GM12878 (cell line): ENCODE data around the gene SPRYD3. TPM values are rescaled to one million over a fixed set of nuclear protein-coding genes. Genes with fewer than 3 reads are reported as not detected.

Source experiments
- CEBPB ChIP-seq, 2 experiments: fragments of 150-350 bp in 1 of 2; IDR thresholded peaks; 2 replicates each; pipeline ENCODE4 v1.6.1; 2012 to 2014; ENCODE audit warnings: low read depth in 2 of 2, low read length in 2 of 2, borderline replicate concordance in 1 of 2, inconsistent platforms in 1 of 2
- EED ChIP-seq: sonication (generic); IDR thresholded peaks from 2 replicates; pipeline ENCODE4 v1.6.1; 2016; ENCODE audit warnings: antibody characterized with exemption, low read depth
- TCF12 ChIP-seq: IDR thresholded peaks from 2 replicates; pipeline ENCODE4 v1.6.1; 2011; ENCODE audit warnings: low read depth, mild to moderate bottlenecking, low read length
- TCF7 ChIP-seq: IDR thresholded peaks from 2 replicates; pipeline ENCODE4 v1.6.1; 2014; ENCODE audit warnings: antibody characterized with exemption, borderline replicate concordance
- ZBED1 ChIP-seq: IDR thresholded peaks from 2 replicates; pipeline ENCODE4 v1.6.1; 2016; ENCODE audit warnings: borderline replicate concordance
- polyA plus RNA-seq, 11 experiments: library from polyadenylated mRNA; depleted of rRNA in 4 of 11; unstranded in 6 of 11; stranded (reverse) in 5 of 11; fragments of >200 nt; fragmentation: Nextera tagmentation in 4 of 11; fragmentation: Illumina TruSeq in 1 of 11; extraction: Ambion mirVana in 4 of 11; extraction: Trizol in 1 of 11; gene quantifications; 1 replicate in 1 of 11; 2 replicates in 10 of 11; pipeline versions ENCODE4 v1.2.1 to v1.2.3, GENCODE V29; 2011 to 2016; ENCODE audit warnings: inconsistent platforms in 2 of 11, missing spikeins in 2 of 11, low read depth in 1 of 11
- total RNA-seq, 4 experiments: library from RNA; depleted of rRNA in 3 of 4; stranded (reverse); fragments of >200 nt in 3 of 4; fragmentation: Illumina TruSeq in 1 of 4; extraction: Trizol in 1 of 4; gene quantifications; 2 replicates each; pipeline versions ENCODE4 v1.2.1 to v1.2.3, GENCODE V29; 2013 to 2021
- TF ChIP-seq, protein P1 (sequence below): fragments of 450-650 bp; conservative IDR thresholded peaks from 2 replicates; pipeline ENCODE4 v1.6.1; 2017; ENCODE audit warnings: mild to moderate bottlenecking, moderate library complexity
- TF ChIP-seq, protein P2 (sequence below): fragments of 150-350 bp; IDR thresholded peaks from 2 replicates; pipeline ENCODE4 v1.6.1; 2016; ENCODE audit warnings: low read depth, low read length

Gene SPRYD3
- total and polyA plus RNA-seq, 10 of the 15 experiments (the other 5 are each of a cell fraction or from before 2014, with no cell fraction given), result 2.3 to 26.4 (median 20.2) TPM

DNA sequence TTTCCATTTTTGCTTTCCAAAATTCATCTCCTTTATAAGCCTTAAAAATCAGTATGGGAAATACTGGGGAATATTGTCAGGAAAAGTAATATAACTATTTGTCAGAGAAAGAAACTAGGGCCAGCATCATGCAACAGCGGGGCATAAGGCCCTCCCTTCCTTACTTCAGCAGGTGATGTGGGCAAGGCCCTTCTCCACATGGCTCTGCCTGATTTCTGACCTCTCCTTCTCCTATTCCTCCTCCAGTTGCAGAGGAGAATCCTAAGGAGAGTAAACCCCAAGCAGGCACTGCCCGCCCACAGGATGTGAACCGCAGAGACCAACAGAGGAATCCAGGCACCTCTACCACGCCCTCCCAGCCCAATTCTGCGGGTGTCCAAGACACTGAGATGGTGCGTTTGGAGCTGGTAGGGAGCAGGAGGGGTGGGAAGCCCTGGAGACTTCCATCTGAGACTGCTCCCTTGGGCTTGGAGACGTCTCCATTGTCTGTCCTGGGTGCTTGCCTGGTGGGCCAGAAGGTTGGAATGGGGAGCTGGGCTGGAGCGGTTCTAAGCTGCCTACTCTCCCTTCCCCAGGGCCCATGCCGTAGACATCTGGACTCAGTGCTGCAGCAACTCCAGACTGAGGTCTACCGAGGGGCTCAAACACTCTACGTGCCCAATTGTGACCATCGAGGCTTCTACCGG lies 21.4 kb upstream of the SPRYD3 start (continued):
- TF ChIP-seq, protein P1, sequence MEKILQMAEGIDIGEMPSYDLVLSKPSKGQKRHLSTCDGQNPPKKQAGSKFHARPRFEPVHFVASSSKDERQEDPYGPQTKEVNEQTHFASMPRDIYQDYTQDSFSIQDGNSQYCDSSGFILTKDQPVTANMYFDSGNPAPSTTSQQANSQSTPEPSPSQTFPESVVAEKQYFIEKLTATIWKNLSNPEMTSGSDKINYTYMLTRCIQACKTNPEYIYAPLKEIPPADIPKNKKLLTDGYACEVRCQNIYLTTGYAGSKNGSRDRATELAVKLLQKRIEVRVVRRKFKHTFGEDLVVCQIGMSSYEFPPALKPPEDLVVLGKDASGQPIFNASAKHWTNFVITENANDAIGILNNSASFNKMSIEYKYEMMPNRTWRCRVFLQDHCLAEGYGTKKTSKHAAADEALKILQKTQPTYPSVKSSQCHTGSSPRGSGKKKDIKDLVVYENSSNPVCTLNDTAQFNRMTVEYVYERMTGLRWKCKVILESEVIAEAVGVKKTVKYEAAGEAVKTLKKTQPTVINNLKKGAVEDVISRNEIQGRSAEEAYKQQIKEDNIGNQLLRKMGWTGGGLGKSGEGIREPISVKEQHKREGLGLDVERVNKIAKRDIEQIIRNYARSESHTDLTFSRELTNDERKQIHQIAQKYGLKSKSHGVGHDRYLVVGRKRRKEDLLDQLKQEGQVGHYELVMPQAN, result no peak
- TF ChIP-seq ZBED1, result no peak
- TF ChIP-seq TCF12, result no peak
- TF ChIP-seq CEBPB (IDR thresholded peaks at IDR 0.05; ENCODE audit: borderline replicate concordance in 1 of 2, low read depth in 2 of 2, low read length in 2 of 2), result no peak
- TF ChIP-seq TCF7, result no peak
- no peak for TF ChIP-seq EED
- TF ChIP-seq, protein P2, sequence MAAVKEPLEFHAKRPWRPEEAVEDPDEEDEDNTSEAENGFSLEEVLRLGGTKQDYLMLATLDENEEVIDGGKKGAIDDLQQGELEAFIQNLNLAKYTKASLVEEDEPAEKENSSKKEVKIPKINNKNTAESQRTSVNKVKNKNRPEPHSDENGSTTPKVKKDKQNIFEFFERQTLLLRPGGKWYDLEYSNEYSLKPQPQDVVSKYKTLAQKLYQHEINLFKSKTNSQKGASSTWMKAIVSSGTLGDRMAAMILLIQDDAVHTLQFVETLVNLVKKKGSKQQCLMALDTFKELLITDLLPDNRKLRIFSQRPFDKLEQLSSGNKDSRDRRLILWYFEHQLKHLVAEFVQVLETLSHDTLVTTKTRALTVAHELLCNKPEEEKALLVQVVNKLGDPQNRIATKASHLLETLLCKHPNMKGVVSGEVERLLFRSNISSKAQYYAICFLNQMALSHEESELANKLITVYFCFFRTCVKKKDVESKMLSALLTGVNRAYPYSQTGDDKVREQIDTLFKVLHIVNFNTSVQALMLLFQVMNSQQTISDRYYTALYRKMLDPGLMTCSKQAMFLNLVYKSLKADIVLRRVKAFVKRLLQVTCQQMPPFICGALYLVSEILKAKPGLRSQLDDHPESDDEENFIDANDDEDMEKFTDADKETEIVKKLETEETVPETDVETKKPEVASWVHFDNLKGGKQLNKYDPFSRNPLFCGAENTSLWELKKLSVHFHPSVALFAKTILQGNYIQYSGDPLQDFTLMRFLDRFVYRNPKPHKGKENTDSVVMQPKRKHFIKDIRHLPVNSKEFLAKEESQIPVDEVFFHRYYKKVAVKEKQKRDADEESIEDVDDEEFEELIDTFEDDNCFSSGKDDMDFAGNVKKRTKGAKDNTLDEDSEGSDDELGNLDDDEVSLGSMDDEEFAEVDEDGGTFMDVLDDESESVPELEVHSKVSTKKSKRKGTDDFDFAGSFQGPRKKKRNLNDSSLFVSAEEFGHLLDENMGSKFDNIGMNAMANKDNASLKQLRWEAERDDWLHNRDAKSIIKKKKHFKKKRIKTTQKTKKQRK, result no peak
